Activated T-helper 17 cell treated with anti-CD3 and anti-CD28 coated beads, Interleukin-2, amount 50 U/mL, for 72 hours (primary cell): ENCODE data around the gene SERPINB8. TPM values are rescaled to one million over a fixed set of nuclear protein-coding genes. Genes with fewer than 3 reads are reported as not detected.
A peak's percentile ranks its signal among the peaks of the same experiment; 100 is the strongest.

Source experiments
- ATAC-seq: fragments of 150-1000 bp; cut with Tn5 transposase; replicated peaks from 2 replicates; pipeline ENCODE4 v1.10.0; 2021; ENCODE audit warnings: mild to moderate bottlenecking, moderate library complexity
- H3K27ac Mint-ChIP-seq: one replicate; pipeline ENCODE4 v1.8.0; 2022; ENCODE audit warnings: mixed read lengths
- H3K27me3 Mint-ChIP-seq: one replicate; pipeline ENCODE4 v1.8.0; 2022; ENCODE audit warnings: mixed read lengths
- H3K36me3 Mint-ChIP-seq: one replicate; pipeline ENCODE4 v1.8.0; 2022; ENCODE audit warnings: low read depth, mild to moderate bottlenecking, mixed read lengths
- H3K4me1 Mint-ChIP-seq: one replicate; pipeline ENCODE4 v1.8.0; 2022; ENCODE audit warnings: mixed read lengths
- H3K4me3 Mint-ChIP-seq: one replicate; pipeline ENCODE4 v1.8.0; 2022; ENCODE audit warnings: mild to moderate bottlenecking, mixed read lengths
- H3K9me3 Mint-ChIP-seq: one replicate; pipeline ENCODE4 v1.8.0; 2022; ENCODE audit warnings: mixed read lengths
- total RNA-seq, 2 donors: library from RNA; stranded (reverse); gene quantifications; one replicate each; pipeline ENCODE4 v1.2.3, GENCODE V29; 2022

The SERPINB8 gene
- total RNA-seq, 2 donors from 2014 or later: 16.5 to 19.1 TPM

- ATAC-seq: peak; percentile 50
- Mint-ChIP-seq H3K9me3 (no peaks in the 10 kb centered on the region), H3K27me3 (no peaks in the 10 kb centered on the region), H3K27ac (peak overlapping the region; percentile 44), H3K4me3 (peak overlapping the region; percentile 36), H3K4me1 (peaks cover 10% of the 10 kb centered on the region), H3K36me3 (peaks cover 55% of the 10 kb centered on the region)
Measured at GRCh38 chr18:63979409-63979920, 9.6 kb downstream of the SERPINB8 start.

- Mint-ChIP-seq H3K4me3 (no peak overlapping the region), H3K27me3 (no peaks in the 10 kb centered on the region)
Measured at GRCh38 chr18:63980027-63980426, 10.1 kb downstream of the SERPINB8 start.

DNA sequence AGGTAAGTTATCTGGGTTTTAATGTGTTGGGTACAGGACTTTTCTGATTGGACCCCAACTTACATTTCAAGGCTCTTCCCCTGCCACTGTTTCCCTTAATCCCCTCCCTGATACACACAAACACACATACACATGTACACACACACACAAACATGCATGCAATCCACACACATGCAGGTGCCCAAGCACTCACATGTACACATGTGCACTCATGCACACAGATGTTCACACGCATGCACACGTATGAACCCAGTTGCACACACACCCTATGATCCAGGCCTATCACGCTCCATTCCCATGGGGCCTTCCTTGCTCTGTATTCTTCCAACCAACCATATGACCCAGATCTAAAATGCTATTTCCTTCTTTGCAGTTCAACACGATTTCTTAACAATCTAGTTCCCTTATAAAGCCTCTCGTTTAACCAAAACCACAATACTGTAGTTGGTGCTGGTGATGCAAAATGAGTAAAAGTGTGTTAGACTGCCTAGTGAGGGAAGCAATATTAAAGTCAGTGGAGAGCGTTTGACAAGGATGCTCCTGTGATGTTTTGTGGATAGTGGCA is 11.1 kb downstream of the SERPINB8 start:
- Mint-ChIP-seq H3K4me3 (no peak overlapping the region), H3K27ac (no peak overlapping the region), H3K27me3 (no peaks in the 10 kb centered on the region), H3K36me3 (peaks cover 69% of the 10 kb centered on the region), H3K9me3 (no peaks in the 10 kb centered on the region), H3K4me1 (peaks cover 10% of the 10 kb centered on the region)
- ATAC-seq: no peak

More at GRCh38 chr18:63980027-63980426, 10.1 kb downstream of the SERPINB8 start:
- peaks cover 60% of the 10 kb centered on the region for H3K36me3 Mint-ChIP-seq
- H3K4me1 Mint-ChIP-seq: peaks cover 10% of the 10 kb centered on the region
- H3K27ac Mint-ChIP-seq: no peak overlapping the region
- no peak for ATAC-seq
- H3K9me3 Mint-ChIP-seq: no peaks in the 10 kb centered on the region

GRCh38 chr18:63981719-63982118 is 11.8 kb downstream of the SERPINB8 start:
- Mint-ChIP-seq H3K4me3 (no peak overlapping the region), H3K36me3 (peaks cover 77% of the 10 kb centered on the region), H3K9me3 (no peaks in the 10 kb centered on the region), H3K4me1 (peaks cover 10% of the 10 kb centered on the region), H3K27me3 (no peaks in the 10 kb centered on the region), H3K27ac (no peak overlapping the region)
- ATAC-seq: no peak

- peaks cover 10% of the 10 kb centered on the region for H3K4me1 Mint-ChIP-seq
- peaks cover 83% of the 10 kb centered on the region for H3K36me3 Mint-ChIP-seq
- H3K27me3 Mint-ChIP-seq: no peaks in the 10 kb centered on the region
- no peaks in the 10 kb centered on the region for H3K9me3 Mint-ChIP-seq
- no peak overlapping the region for H3K27ac Mint-ChIP-seq
- H3K4me3 Mint-ChIP-seq: no peak overlapping the region
- ATAC-seq: no peak
Measured at GRCh38 chr18:63982361-63982760, 12.5 kb downstream of the SERPINB8 start.

- no peak overlapping the region for H3K4me3 Mint-ChIP-seq
- H3K36me3 Mint-ChIP-seq: peaks cover 69% of the 10 kb centered on the region
- H3K27me3 Mint-ChIP-seq: no peaks in the 10 kb centered on the region
- ATAC-seq: no peak
- no peak overlapping the region for H3K27ac Mint-ChIP-seq
- H3K4me1 Mint-ChIP-seq: no peaks in the 10 kb centered on the region
- no peaks in the 10 kb centered on the region for H3K9me3 Mint-ChIP-seq
Measured at GRCh38 chr18:63986885-63987284, 17.0 kb downstream of the SERPINB8 start.

DNA sequence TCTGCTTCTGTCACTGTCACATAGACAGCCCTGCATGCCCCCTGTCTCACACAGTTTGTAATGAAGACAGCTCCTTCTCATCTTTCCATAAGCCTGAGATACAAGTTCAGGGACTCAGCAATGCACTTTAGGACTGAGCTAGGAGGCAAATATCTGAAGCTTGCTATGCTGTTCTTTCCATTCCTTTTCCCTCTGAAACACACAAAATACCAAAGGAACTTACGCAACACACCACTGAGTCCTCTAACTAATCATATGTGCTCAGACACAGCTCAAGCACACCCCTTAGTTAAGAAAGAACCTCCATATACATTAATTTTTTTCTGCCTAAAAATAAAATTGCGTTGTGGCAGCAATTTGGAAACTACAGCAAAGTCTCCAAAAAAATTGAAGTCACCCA is 17.9 kb downstream of the SERPINB8 start:
- Mint-ChIP-seq H3K9me3 (no peaks in the 10 kb centered on the region), H3K27me3 (no peaks in the 10 kb centered on the region), H3K27ac (no peak overlapping the region), H3K4me1 (peaks cover 5% of the 10 kb centered on the region), H3K36me3 (peaks cover 61% of the 10 kb centered on the region), H3K4me3 (no peak overlapping the region)
- no peak for ATAC-seq

DNA sequence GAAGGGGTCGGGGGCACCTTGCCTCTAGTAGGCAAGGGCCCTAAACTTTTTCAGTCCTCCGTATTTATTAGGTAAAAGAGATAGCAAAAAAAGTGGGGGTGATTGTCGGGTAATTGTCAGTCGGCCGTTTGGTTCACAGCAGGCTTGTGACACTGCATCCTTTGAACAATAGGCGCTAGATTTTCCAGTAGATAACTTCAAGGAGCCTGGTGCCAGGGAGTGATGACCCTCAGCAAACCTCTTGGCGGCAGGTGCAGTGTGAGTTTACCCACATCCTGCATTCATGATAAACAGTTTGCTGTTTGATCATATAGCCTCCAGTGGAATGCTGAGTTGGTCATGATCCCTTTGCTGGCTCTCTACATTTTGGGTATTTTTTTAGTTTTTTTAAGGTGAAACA is 22.9 kb downstream of the SERPINB8 start:
- Mint-ChIP-seq H3K36me3 (peaks cover 11% of the 10 kb centered on the region), H3K4me1 (peaks cover 5% of the 10 kb centered on the region), H3K27me3 (no peaks in the 10 kb centered on the region), H3K9me3 (peaks cover 3% of the 10 kb centered on the region), H3K4me3 (no peak overlapping the region), H3K27ac (no peak overlapping the region)
- no peak for ATAC-seq

DNA sequence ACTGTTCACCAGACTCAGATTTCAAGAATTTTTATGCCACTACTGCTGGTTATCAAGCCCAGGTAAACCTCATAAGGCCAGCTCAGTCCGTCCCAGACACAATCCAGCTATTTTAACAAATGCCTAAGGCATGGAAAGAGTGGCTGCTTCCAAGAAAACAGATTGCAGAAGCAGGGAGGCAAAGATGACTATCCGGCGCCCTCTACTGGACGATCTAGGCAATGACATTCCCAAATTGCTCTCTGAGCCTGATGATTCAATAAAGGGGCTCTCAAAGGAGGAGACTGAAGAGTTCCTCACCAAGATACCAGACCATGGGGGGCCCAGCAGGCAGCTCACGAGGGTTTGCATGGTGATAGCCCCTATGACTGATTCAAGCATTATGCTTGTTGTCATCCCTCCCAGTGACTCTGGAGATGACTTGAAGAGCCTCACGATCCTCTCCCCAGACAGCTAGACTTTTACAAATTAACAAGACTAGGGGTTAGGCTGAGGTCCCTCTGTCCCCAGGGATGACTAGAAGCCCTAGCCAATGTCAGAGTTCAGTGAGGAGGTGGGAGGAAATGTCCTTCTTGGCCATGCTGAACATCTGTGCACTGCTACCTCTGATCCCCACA is 25.0 kb downstream of the SERPINB8 start:
- no peaks in the 10 kb centered on the region for H3K36me3 Mint-ChIP-seq
- H3K4me1 Mint-ChIP-seq: peaks cover 5% of the 10 kb centered on the region
- H3K9me3 Mint-ChIP-seq: peaks cover 3% of the 10 kb centered on the region
- no peak for ATAC-seq
- H3K4me3 Mint-ChIP-seq: no peak overlapping the region
- peaks cover 5% of the 10 kb centered on the region for H3K27me3 Mint-ChIP-seq
- no peak overlapping the region for H3K27ac Mint-ChIP-seq

DNA sequence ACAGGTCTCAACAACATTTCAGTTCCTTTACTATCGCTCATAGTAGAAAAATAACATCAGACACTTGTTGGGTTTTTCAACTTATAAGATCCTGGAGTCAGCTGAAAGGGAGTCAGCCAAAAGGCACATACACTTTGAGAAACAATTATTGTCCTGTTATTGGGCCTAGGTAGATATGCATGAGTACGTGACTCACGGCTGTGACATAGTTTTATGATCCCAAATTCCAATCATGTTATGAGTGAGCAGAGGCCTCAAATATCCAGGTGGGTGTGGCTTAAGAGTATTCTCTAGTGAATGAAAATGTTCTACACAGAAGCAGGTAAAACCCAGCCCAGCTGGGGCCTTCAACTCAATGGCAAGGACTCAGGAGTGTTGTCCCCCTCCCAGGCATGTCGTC is 27.2 kb downstream of the SERPINB8 start:
- no peak overlapping the region for H3K27ac Mint-ChIP-seq
- ATAC-seq: no peak
- no peak overlapping the region for H3K4me3 Mint-ChIP-seq
- H3K36me3 Mint-ChIP-seq: no peaks in the 10 kb centered on the region
- H3K4me1 Mint-ChIP-seq: peaks cover 5% of the 10 kb centered on the region
- peaks cover 11% of the 10 kb centered on the region for H3K27me3 Mint-ChIP-seq
- peaks cover 3% of the 10 kb centered on the region for H3K9me3 Mint-ChIP-seq

DNA sequence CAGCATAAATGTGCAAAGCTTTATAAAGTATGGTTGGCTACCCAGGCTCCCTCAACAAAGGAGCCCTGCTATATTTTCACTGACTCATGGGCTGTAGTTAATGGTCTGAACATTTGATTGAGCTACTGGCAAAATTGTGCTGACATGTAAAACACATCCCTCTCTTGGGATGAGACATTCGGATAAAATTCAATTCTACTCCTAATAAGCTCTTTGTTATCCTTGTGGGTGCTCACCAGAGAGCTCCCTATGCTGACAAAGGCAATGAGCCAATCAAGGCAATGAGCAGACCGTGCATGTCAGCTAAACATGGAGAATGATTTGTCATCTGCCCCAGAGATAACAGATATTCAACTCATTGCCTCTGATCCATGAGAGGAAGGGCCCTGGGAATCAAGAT is 27.7 kb downstream of the SERPINB8 start:
- H3K27ac Mint-ChIP-seq: no peak overlapping the region

GRCh38 chr18:63999871-64000270 is 30.0 kb downstream of the SERPINB8 start:
- peaks cover 20% of the 10 kb centered on the region for H3K27me3 Mint-ChIP-seq
- no peaks in the 10 kb centered on the region for H3K4me1 Mint-ChIP-seq
- H3K9me3 Mint-ChIP-seq: peaks cover 3% of the 10 kb centered on the region
- ATAC-seq: no peak
- no peak overlapping the region for H3K4me3 Mint-ChIP-seq
- no peaks in the 10 kb centered on the region for H3K36me3 Mint-ChIP-seq
- H3K27ac Mint-ChIP-seq: no peak overlapping the region

More for the DNA sequence above, 27.7 kb downstream of the SERPINB8 start:
- H3K4me3 Mint-ChIP-seq: no peak overlapping the region
- peaks cover 11% of the 10 kb centered on the region for H3K27me3 Mint-ChIP-seq
- H3K36me3 Mint-ChIP-seq: no peaks in the 10 kb centered on the region
- H3K4me1 Mint-ChIP-seq: peaks cover 1% of the 10 kb centered on the region
- no peak for ATAC-seq
- H3K9me3 Mint-ChIP-seq: peaks cover 3% of the 10 kb centered on the region

DNA sequence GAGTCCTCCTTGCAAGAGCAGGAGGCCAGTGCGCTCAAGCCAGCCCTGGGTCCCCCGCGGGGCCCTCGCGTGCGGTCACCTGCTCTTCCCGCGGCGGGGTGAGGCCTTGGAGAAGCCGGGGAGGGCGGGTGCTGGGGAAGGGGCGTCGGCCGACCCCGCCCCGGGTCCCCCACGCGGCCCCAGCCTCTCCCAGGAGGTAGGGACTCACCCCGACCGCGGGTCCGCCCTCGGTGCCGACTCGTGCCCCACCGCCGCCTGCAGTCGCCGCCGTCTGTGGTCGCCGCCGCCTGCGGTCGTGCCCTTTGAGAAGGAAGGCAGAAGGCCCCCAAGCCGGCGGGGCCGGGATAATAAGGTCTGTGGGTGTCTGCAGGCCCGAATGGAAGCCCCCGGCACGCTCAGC is 32.7 kb downstream of the SERPINB8 start:
- Mint-ChIP-seq H3K4me3 (no peak overlapping the region), H3K27ac (no peak overlapping the region), H3K9me3 (no peaks in the 10 kb centered on the region)

DNA sequence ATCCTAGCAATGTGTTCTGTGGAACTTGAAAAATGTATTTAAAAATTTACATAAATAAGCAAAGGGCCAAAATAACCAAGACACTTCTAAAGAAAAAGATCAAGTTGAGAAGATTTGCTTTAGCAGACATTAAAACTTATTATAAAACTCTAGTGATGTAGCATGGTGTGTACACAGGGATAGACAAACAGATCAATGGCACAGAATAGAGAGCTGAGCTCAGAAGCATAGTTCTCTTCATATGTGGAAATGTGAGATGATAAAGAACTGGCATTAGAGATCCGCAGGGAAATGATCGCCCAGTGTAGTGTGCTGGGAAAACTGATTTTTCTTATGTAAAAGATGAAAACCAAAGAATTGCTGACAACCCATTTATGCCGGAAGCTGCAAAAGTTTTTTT is 39.4 kb downstream of the SERPINB8 start:
- Mint-ChIP-seq H3K9me3 (no peaks in the 10 kb centered on the region), H3K36me3 (no peaks in the 10 kb centered on the region), H3K27ac (no peak overlapping the region)

More for the DNA sequence above, 32.7 kb downstream of the SERPINB8 start:
- H3K27me3 Mint-ChIP-seq: peaks cover 20% of the 10 kb centered on the region
- H3K36me3 Mint-ChIP-seq: no peaks in the 10 kb centered on the region
- ATAC-seq: no peak
- H3K4me1 Mint-ChIP-seq: no peaks in the 10 kb centered on the region

DNA sequence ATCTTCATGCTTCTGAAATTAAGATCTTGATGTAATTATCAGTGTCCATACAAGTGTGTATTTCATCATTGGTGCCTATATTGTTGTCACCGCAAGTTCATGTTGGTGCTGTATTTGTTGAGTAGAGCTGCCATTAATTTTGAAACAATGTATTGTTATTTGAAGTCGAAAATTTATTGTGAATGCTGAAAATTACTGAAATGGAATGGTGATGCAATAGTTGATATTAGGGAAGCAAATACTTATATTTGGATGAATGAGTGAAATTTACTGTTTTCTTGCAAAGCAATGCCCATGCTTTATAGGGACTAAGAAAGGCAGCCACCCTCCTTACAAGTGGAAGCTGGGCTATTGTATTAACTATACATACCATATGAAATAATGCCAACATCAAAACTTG is 41.6 kb downstream of the SERPINB8 start:
- no peak for ATAC-seq

More for the DNA sequence above, 39.4 kb downstream of the SERPINB8 start:
- no peak overlapping the region for H3K4me3 Mint-ChIP-seq
- no peak for ATAC-seq
- H3K27me3 Mint-ChIP-seq: peaks cover 12% of the 10 kb centered on the region
- no peaks in the 10 kb centered on the region for H3K4me1 Mint-ChIP-seq

More for the DNA sequence above, 41.6 kb downstream of the SERPINB8 start:
- Mint-ChIP-seq H3K27ac (no peak overlapping the region), H3K27me3 (peaks cover 12% of the 10 kb centered on the region), H3K4me3 (no peak overlapping the region), H3K9me3 (no peaks in the 10 kb centered on the region), H3K4me1 (no peaks in the 10 kb centered on the region), H3K36me3 (no peaks in the 10 kb centered on the region)
